Suprapubic skin (tissue), 3 donors: ENCODE data around the gene ERG.

Experiments
- EP300 ChIP-seq: sonication (generic); formaldehyde crosslinking; IDR thresholded peaks from one replicate; pipeline ENCODE4 v1.6.1; 2017; ENCODE audit warnings: antibody characterized with exemption
- POLR2A ChIP-seq, 2 donors: fragments of 450-650 bp; IDR thresholded peaks; one replicate each; pipeline ENCODE4 v1.6.1; 2017; ENCODE audit warnings: antibody characterized with exemption in 2 of 2, mild to moderate bottlenecking in 2 of 2, moderate library complexity in 2 of 2
- TF ChIP-seq, protein P1 (sequence below), 2 donors: fragments of 200-600 bp in 1 of 2; fragments of 450-650 bp in 1 of 2; sonication (generic) in 1 of 2; IDR thresholded peaks; one replicate each; pipeline ENCODE4 v1.5.1; 2016 to 2019; ENCODE audit warnings: antibody characterized with exemption in 2 of 2, mild to moderate bottlenecking in 1 of 2, moderate library complexity in 1 of 2

GRCh38 chr21:38410466-38410865, 87.8 kb downstream of the ERG start:
- TF ChIP-seq EP300 (no peak), POLR2A (IDR thresholded peaks at IDR 0.05) (no peak)
- TF ChIP-seq, protein P1, sequence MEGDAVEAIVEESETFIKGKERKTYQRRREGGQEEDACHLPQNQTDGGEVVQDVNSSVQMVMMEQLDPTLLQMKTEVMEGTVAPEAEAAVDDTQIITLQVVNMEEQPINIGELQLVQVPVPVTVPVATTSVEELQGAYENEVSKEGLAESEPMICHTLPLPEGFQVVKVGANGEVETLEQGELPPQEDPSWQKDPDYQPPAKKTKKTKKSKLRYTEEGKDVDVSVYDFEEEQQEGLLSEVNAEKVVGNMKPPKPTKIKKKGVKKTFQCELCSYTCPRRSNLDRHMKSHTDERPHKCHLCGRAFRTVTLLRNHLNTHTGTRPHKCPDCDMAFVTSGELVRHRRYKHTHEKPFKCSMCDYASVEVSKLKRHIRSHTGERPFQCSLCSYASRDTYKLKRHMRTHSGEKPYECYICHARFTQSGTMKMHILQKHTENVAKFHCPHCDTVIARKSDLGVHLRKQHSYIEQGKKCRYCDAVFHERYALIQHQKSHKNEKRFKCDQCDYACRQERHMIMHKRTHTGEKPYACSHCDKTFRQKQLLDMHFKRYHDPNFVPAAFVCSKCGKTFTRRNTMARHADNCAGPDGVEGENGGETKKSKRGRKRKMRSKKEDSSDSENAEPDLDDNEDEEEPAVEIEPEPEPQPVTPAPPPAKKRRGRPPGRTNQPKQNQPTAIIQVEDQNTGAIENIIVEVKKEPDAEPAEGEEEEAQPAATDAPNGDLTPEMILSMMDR (IDR thresholded peaks at IDR 0.05), result no peak
